ENCODE results near the gene CLCA2.

CLCA2 gene

GRCh38 chr1:86423873-86424272 is at the start of gene CLCA2:
CLCA2 (plus strand) TSS chr1:86424171; CDS start chr1:86424248, 77 bp downstream.
- Mint-ChIP-seq H3K27ac (no peak within 1 kb of the TSS), H3K4me1 (peaks cover 6% of the 10 kb centered on the region), H3K27me3 (peaks cover 14% of the 10 kb centered on the region), H3K4me3 (no peak within 1 kb of the TSS), H3K9me3 (no peaks in the 10 kb centered on the region)
- DNase-seq (no peak), ATAC-seq (no peak)

- H3K4me1 Mint-ChIP-seq, result peaks cover 8% of the 10 kb centered on the region
- no peaks in the 10 kb centered on the region for H3K27me3 Mint-ChIP-seq
- peaks cover 8 to 17% of the 10 kb centered on the region in 2 donors for H3K9me3 Mint-ChIP-seq
- no peak overlapping the region for H3K4me3 Mint-ChIP-seq
- ATAC-seq (no peak), DNase-seq (no peak)
- no peak overlapping the region for H3K27ac Mint-ChIP-seq
Measured at GRCh38 chr1:86375688-86376087, 48.3 kb upstream of the CLCA2 start.

DNA sequence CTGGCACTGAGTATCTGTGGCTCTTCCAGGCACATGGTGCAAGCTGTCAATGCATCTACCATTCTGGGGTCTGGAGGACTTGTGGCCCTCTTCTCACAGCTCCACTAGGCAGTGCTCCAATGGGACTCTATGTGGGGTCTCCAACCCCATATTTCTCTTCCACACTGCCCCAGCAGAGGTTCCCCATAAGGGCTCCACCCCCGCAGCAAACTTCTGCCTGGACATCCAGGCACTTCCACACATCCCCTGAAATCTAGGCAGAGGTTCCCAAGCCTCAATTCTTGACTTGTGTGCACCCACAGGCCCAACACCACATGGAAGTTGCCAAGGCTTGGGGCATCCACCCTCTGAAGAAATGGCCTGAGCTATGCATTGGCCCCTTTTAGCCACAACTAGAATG is 46.6 kb upstream of the CLCA2 start:
- no peaks in the 10 kb centered on the region for H3K27me3 Mint-ChIP-seq
- H3K27ac Mint-ChIP-seq, result peak overlapping the region in 1 of 2 donors; percentile 68
- DNase-seq (no peak), ATAC-seq (no peak)
- peaks cover 8 to 17% of the 10 kb centered on the region in 2 donors for H3K9me3 Mint-ChIP-seq
- peaks cover 2% of the 10 kb centered on the region for H3K4me1 Mint-ChIP-seq
- H3K4me3 Mint-ChIP-seq, result no peak overlapping the region

GRCh38 chr1:86378813-86379212 is 45.2 kb upstream of the CLCA2 start:
- Mint-ChIP-seq H3K9me3 (peaks cover 8 to 17% of the 10 kb centered on the region in 2 donors), H3K4me3 (no peak overlapping the region), H3K4me1 (peaks cover 5% of the 10 kb centered on the region), H3K27me3 (no peaks in the 10 kb centered on the region), H3K27ac (no peak overlapping the region)
- DNase-seq (no peak), ATAC-seq (no peak)

DNA sequence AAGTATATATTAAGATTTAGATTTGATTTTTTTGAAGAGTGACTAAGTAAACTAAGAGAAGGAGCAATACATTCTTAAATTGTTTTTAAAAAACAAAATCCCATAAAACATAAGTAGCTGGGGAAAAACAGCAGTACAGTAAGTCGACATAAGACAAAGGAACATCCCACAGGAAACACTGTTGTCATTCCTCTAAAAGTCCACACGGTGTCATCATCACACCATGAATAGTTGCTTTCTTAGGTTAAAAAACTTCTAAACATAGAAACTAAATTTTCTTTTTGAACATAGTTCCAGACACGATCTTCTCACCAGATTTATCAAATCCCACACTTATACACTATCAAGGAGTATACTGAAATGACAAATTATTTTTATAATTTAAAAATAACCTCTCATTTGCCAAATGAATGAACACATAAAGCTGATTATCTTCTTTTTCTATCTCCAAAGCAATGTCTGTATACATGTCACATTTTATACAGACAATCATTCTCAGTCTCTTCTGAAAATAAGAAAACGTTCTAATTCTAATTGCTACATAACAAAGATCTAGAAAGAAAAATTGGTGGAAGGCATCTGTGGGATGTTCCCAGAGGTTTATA is 43.6 kb upstream of the CLCA2 start:
- Mint-ChIP-seq H3K27me3 (no peaks in the 10 kb centered on the region), H3K4me1 (peaks cover 5% of the 10 kb centered on the region), H3K27ac (no peak overlapping the region), H3K4me3 (no peak overlapping the region), H3K9me3 (peaks cover 8 to 17% of the 10 kb centered on the region in 2 donors)
- DNase-seq (no peak), ATAC-seq (no peak)

GRCh38 chr1:86381223-86381622 is 42.7 kb upstream of the CLCA2 start:
- Mint-ChIP-seq H3K27ac (no peak overlapping the region), H3K4me1 (peaks cover 5% of the 10 kb centered on the region), H3K9me3 (peaks cover 8 to 17% of the 10 kb centered on the region in 2 donors)

GRCh38 chr1:86382878-86383277 is 41.1 kb upstream of the CLCA2 start:
- no peak for DNase-seq
- Mint-ChIP-seq H3K27ac (no peak overlapping the region), H3K4me1 (peaks cover 5% of the 10 kb centered on the region), H3K9me3 (peaks cover 6 to 7% of the 10 kb centered on the region in 2 donors), H3K4me3 (peak overlapping the region; percentile 29 to 39), H3K27me3 (no peaks in the 10 kb centered on the region)
- ATAC-seq, result no peak

More at GRCh38 chr1:86381223-86381622, 42.7 kb upstream of the CLCA2 start:
- DNase-seq (no peak), ATAC-seq (no peak)
- Mint-ChIP-seq H3K4me3 (no peak overlapping the region), H3K27me3 (no peaks in the 10 kb centered on the region)

DNA sequence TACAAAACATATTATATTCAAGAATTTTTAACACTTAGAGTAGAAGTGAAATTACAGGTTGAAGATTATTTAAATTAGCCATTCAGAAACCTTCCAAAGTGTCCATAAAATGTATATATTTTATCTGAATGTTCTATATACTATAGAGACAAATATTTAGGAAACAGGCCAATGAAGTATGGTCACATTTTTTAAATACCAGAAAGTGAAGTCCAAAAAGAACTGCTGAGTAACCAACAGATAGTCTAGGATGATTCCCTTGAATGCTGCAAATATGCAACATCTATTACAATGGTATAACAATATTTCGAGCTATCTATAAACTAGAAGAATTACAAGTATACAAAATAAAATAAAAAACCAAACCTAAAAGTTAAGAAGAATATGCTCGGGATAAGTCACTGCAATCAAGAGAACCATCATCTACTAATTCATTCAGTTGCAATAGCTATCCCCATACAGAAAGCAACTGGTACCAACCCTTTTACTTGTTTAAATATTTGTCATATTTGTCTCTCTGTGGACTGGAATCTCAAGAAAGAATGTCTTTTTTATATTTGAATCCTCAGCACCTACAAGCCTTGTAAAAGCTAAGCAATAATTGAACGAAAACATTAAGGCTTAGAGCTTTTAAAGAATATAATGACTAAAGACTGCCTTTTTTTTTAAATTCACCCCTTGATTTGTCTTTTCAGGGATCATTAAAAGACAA is 35.9 kb upstream of the CLCA2 start:
- H3K27me3 Mint-ChIP-seq, result no peaks in the 10 kb centered on the region
- ATAC-seq (no peak), DNase-seq (no peak)
- no peak overlapping the region for H3K4me3 Mint-ChIP-seq
- no peak overlapping the region for H3K27ac Mint-ChIP-seq
- peaks cover 35% of the 10 kb centered on the region for H3K4me1 Mint-ChIP-seq
- no peaks in the 10 kb centered on the region for H3K9me3 Mint-ChIP-seq

GRCh38 chr1:86388777-86389176 is 35.2 kb upstream of the CLCA2 start:
- Mint-ChIP-seq H3K9me3 (no peaks in the 10 kb centered on the region), H3K27me3 (no peaks in the 10 kb centered on the region), H3K27ac (no peak overlapping the region), H3K4me1 (peaks cover 42% of the 10 kb centered on the region), H3K4me3 (peak overlapping the region; percentile 62 to 75)
- DNase-seq, result no peak
- no peak for ATAC-seq

- Mint-ChIP-seq H3K4me1 (peaks cover 45% of the 10 kb centered on the region), H3K27ac (peak overlapping the region; percentile 85 to 87), H3K9me3 (no peaks in the 10 kb centered on the region), H3K27me3 (no peaks in the 10 kb centered on the region), H3K4me3 (peak overlapping the region; percentile 62 to 75)
- peak; percentile 48 for ATAC-seq
- DNase-seq, result no peak
Measured at GRCh38 chr1:86389307-86389706, 34.7 kb upstream of the CLCA2 start.

GRCh38 chr1:86394416-86394815 is 29.6 kb upstream of the CLCA2 start:
- peaks cover 60% of the 10 kb centered on the region for H3K4me1 Mint-ChIP-seq
- no peak for ATAC-seq

DNA sequence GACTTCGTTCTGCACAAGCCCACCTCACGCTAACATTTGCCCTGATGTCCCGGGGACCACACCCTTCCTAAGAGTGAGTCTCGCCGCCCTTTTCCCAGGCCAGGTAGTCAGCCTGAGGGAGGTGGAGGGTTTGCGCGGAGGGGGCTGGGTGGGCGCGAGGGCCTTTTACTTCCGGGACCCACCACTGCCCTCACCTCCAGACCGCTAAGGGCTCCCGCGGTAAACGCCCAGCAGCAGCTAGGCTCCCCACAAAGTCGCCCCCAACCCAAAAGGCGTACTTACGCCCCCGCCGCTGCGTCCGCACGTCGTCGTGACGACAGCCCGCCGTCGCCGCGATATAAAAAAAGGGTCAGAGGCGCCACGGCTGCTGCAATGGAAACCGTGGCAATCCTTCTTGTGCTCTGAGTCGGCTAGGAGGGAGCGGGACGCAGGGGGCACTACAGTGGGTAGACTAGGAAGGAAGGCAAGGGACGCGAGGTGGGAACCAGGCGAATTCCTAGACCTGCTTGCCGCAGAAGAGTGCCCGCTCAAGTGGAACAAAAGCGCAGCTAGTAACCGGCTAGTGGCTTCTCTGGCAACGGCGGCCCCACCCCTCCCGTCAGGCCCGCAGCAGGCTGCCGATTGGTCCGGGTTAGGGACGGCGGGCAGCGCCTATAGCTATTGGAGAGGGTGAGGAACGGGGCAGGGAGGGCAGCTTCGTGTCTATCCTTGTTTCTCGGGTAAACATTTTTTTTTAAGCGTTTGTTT is 28.0 kb upstream of the CLCA2 start, which contains the start of gene ODF2L:
Gene ODF2L (minus strand): TSS at position 573 of the 747 bp plus-strand sequence. CDS start 9,296 bp downstream, outside the sequence.
- DNase-seq (peak; percentile 82 to 87), ATAC-seq (peak; percentile 100)
- Mint-ChIP-seq H3K27me3 (no peaks in the 10 kb centered on the region), H3K9me3 (no peaks in the 10 kb centered on the region), H3K4me1 (peaks cover 45% of the 10 kb centered on the region), H3K4me3 (peak within 1 kb of the TSS; percentile 98 to 99), H3K27ac (peak within 1 kb of the TSS; percentile 84 to 97)

More at GRCh38 chr1:86394416-86394815, 29.6 kb upstream of the CLCA2 start:
- H3K27ac Mint-ChIP-seq, result no peak overlapping the region
- no peaks in the 10 kb centered on the region for H3K27me3 Mint-ChIP-seq
- no peak for DNase-seq
- peak overlapping the region; percentile 17 to 39 for H3K4me3 Mint-ChIP-seq
- H3K9me3 Mint-ChIP-seq, result no peaks in the 10 kb centered on the region

DNA sequence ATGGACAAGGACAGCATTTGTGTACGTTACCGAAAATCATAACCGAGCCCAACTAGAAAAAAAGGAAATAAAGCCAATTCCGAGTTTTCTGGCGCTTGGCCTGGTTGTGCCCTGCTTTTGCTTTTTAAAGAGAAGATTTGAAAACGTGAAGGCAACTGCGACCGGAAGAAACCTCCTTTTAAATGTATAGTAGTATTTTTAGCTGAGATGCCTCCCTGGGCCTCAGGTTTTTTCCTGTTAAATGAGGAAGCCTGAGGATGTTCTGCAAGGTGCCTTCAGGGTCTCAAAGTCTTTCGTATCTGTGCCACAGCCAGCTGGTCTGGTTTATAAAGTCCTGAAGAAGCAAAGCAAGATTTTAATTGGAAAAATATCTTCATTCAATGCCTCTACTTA is 27.5 kb upstream of the CLCA2 start:
- no peaks in the 10 kb centered on the region for H3K27me3 Mint-ChIP-seq
- DNase-seq (no peak), ATAC-seq (peak; percentile 4)
- H3K27ac Mint-ChIP-seq, result peak overlapping the region; percentile 84 to 87
- H3K4me1 Mint-ChIP-seq, result peaks cover 39% of the 10 kb centered on the region
- H3K4me3 Mint-ChIP-seq, result peak overlapping the region; percentile 98 to 99
- H3K9me3 Mint-ChIP-seq, result no peaks in the 10 kb centered on the region

DNA sequence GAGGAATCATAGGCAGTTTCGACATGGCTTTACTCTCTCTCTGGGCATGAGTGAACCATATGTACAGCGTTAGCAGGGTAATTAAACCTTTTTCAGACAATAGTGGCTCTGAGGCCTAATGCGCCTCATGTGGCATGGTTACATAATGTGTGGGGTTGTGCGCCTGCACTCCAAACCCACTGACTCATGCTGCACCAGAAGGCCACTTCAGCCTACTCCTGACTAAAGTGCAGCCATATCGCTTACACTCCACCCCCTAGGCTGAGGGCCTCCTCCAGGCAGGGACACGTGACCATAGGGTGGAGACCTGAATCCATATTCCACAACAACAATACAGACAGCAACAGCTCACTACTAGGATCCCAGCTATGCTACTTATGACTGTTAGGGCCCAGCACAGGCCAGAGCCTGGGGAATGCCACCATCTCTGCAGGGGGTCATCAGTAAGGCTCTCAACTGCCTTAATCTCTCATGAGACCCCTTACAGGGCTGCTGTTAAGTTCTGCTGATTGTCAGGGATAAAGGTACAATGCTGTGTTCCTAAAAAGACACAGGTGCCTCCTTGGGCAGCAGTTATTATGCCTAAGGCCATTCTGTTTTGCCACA is 14.5 kb upstream of the CLCA2 start:
- Mint-ChIP-seq H3K4me3 (no peak overlapping the region), H3K27me3 (no peaks in the 10 kb centered on the region), H3K4me1 (no peaks in the 10 kb centered on the region), H3K27ac (peak overlapping the region in 1 of 2 donors; percentile 27), H3K9me3 (no peaks in the 10 kb centered on the region)
- ATAC-seq (no peak), DNase-seq (no peak)

DNA sequence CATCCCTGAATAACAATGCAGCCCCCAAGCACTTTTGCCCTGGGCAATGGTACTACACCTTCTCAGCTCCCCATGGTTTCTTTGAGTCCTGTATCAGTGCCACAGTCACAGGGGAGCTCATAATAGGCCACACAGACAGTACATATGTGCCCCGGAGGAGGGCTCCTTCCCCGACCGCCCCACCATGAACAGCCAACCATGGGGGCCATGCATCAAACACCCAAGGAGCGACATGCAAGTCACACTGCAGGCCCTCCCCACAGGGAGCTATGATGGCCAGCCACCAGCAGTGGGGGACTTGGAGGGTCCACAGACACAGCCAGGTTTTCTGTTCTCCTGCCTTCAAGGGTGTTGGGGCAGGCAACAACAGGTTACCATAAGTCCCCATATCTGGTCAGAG is 13.1 kb upstream of the CLCA2 start:
- Mint-ChIP-seq H3K27ac (no peak overlapping the region), H3K27me3 (no peaks in the 10 kb centered on the region), H3K4me3 (no peak overlapping the region)

More for the DNA sequence above, 13.1 kb upstream of the CLCA2 start:
- DNase-seq (no peak), ATAC-seq (peak; percentile 32)
- Mint-ChIP-seq H3K9me3 (no peaks in the 10 kb centered on the region), H3K4me1 (no peaks in the 10 kb centered on the region)
